Left hindlimb (tissue), 1 donor: ENCODE results near the gene RER1.

Experiments
- DNase-seq: peaks from one replicate; pipeline ENCODE4 v3.0.0-alpha.2; 2018

RER1 gene

DNA sequence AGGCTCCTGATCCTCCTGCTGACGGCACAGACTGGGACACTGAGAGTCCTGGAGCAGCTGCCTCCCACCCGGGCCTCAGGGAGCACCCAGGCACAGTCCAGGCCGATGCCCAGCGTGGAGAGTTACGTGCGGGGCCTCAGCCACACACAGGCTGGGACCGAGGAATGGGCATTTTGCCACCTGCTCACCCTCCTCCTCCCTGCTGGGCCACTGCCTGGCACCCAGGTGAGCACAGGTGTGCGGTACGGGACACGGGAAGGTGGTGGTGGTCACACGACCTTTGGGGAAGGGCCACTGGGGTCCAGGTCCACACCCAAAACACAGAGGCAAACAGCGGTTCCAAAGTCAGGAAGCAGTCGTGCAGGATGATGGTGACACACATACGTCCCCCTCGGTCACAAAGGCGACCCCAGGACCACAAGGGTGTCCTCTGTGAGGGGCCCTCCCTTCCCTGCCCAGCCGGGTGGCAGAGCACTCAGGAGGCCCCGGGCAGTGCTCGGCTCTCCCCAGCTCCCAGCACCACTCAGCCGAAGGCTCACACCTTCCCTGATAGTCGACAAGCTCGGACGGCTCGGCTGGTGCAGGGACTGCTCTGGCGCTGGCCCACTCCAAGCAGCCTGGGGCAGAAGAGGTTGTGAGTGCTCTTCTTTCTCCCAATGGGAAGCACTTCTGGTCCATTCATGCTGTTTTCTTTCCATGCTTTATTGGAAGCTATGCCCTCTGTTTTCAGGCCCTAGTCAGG, 14.5 kb upstream of the RER1 start:
- no peak for DNase-seq

DNA sequence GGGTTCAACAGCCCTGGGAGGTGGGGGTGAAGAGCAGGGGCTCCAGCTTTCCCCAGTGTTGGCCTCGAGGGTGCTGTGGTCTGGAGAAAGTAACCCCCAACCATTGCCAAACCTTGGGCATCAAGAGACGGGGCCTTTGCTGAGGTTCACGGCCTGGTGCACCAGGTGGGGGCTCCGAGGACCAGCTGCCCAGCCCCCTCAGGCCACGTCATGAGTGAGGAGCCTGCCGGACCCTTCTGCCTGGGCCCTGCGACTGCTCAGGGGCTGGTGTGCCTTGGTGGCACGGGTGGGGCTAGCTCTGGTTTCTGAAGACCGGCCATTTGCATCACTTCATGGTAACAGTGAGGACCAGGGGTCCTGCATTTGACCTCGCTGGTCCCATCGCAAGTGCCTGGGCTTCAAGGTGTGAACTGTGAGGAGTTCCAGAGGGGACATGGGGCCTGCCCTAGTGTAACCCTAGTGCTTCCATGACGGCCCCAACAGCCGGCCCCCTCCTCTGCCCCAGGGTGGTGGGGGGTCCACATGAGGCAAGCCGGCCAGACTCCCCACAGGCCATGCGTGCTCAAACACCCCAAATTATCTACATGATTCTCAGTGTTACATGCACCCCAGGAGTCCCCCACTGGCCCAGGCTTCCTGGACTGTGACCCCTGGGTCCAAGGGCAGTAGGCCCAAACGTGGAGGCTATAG, 13.7 kb upstream of the RER1 start:
- DNase-seq, result no peak

DNA sequence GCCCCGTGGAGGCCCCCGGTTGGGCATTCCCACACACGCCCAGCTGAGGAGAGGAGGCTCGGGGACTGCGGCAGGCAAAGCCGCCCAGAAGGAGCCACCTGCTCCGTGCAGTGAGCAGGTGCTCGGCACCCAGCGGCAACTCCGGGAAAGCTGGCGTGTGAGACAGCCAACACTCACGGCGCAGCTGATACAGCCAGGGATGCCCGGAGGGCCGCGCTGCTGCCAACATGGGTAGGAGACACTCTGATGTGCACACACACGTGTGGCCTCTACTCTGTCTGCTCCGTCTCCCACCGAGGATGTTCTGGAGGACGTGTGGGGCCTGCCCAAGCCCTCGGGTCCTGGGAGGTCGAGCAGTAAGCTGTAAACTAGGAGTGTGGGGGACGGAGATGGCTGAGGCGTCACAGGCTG, 13.2 kb upstream of the RER1 start:
- no peak for DNase-seq

DNA sequence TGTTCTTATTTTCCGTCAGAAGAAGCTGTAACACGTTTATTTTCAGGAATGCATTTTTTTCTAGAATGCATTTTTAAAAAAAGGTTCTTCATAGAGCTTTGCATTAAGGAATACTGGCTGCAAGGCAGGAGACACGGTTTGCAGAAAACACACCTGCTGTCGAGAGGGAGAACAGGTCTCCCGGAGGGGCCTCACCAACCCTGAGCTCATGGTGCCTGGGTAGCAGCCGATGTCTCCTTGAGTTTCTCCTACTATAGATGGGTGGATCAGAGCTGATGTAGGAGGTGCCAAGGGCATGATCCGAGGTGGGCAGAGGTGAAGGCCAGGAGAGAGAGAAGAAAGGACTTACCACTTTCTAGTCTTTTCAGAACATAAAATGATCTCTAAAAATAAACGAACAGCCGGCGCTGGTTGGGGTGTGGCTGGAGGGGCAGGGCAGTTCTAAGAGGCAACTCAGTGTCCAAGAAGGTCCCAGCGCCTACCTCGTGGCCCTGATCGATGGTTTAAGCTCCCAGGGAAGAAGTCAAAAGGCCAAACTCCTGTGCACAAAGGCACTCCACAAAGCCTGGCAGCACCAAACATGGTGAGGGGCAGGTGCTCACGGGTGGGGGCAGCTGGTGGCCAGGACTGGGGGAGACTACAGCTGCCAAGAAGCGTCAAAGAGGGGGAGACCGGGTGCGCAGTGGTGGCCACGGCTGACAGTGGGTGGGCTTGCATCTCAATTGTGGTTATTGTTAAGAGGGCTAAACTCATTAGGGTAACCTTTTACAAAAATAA, 12.5 kb upstream of the RER1 start:
- no peak for DNase-seq

DNA sequence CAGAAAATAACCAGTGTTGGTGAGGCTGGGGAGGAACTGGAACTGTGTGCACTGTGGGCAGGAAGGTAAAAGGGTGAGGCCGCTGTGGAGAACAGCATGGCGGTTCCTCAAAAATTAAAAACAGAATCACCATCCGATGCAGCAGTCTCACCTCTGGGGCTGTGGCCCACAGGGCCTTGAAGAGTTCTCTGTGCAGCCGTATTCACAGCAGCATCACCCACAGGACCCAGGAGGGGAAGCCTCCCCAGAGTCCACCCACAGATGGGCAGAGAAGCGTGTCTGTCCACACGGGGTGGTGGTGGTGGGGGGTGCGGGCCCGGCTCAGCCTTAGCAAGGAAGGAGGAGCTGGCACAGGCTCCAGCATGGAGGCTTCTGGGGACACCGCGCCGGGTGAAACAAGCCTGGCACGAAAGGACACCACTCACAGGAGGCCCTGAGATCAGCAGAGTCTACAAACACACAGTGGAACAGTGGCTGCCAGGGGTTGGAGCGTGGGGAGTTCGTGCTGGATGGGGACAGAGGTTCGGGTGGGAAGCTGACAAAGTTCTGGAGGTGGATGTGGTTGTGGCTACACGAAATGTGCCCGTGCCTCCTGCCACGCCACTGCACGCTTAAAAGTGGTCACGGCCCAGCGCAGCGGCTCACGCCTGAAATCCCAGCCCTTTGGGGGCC, 11.8 kb upstream of the RER1 start:
- DNase-seq, result no peak

DNA sequence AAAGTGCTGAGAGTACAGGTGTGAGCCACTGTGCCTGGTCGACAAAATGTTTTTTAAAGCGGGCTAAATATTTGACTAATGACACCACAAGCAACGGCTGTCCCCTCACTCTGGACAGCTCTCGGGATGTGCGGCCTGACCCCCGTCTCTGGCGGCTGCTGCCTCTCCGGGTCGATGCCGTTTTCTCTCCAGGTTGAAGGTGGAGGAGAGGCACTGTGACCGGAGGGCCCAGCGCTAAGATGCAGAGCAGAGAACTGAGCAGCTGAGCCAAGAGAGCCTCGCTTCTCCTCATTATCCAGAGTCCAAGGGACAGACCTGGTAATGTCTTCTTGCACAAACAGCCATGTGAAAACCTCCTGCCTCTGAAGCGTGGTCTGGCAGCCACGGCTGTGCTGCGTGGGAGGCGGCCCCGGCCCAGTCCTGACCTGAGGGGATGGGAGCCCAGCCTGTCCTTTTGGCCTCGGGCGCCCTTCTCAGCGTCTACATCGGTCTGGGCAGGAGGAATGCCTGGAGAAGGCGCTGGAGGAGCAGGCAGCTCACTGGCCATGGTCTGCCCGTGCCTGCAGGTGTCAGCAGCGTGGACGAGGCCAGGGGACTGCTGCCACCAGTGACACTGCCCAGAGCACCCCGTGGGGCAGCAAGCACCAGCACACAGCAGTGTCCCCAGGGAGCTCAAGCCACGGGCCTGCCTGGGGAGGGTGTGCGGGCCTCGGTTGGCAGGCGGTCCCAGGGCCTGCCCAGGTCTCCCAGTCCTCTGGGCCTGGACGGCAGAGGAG, 10.6 kb upstream of the RER1 start:
- no peak for DNase-seq

DNA sequence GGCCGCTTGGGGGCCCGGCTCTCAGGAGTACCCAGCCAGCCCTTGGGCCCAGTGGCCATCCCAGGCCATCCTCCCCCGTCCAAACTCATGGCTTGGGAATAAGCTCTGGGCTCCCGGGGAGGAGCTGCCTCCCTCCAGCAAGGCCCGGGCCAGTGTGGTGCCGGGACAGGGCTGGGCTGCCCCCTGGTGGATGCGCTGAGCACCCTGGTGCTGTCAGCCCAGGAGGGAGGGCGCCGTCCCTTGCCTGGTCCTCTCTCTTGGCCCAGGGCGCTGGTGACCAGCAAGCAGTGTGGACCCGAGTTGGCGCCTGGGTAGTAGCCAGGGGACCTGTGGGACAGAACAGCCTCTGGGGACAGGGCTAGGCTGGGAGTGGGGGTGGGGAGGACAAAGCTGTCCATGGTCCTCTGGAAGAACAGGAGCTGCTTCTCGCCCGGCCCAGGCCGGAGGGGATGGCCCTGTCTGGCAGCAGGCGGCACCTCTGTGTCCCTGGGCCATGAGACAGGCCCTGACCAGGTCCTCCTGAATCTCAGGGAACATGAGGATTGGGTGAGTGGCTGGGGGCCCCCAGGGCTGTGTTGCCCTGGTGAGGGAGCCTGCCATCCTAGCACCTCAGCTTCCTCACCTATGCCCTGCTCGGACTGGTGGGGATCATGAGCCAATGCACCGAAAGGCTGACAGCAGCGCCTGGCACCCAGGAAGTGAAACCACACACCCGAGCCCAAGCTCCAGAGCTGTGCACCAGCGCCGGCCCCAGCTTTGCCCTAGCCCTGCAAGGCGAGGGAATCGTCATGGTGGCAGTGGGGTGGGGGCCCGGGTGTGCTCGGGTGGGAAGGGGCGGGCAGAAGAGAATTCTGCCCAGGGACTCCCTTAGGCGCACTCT, 9.7 kb upstream of the RER1 start:
- DNase-seq, result peak; percentile 90

DNA sequence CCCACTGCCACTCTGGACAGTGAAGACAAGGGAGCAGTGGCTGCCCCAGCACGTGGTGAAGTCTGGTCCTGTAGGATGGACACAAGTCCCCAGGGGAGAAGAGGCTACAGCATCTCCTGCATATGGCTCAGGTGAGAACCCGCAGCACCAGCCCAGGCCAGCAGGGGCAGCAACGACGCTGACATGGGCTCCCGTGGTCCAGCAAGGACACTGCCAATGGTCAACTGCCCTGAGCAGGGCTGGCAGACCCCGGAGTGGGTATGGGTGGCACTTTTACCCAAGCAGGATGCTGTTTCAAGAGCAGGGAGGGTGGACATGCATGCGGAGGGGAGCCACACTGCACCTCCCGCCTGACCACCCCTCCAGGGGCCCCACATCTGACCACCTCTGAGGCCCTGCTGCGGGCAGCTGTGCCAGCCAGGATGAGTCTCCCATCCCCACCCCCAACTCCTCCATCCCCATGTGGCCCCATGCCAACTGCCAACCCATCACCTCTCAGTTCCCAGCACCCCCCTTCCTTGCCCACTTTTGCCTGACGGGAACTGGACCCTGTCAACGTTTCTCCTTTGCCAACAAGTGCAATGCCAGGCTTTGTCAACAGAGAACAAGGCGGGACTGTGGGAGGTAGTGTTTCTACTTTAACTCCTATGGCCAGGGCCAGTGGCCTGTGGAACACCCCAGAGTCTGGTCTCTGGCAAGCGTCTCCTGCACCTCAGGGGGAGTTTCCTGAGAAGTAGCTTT, 8.8 kb upstream of the RER1 start:
- no peak for DNase-seq

DNA sequence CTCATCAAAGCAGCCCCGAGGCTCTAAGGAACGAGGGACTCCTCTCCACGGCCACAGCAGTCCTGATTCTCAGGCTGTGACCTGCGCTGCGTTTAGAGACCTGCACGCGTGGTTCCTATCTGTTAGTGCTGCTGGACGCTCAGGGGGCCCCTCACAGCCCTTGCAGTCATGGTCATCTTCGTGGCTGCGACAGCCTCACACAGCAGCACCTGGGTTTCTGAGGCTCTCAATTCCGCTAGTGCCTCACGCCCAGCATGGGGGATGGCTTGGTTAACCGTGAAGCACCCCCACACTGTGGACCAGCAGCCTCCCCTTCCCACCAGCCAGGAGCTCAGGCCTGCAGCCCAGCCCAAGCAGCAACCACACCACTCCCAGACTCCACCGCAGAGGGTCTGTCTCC, 8.1 kb upstream of the RER1 start:
- no peak for DNase-seq

DNA sequence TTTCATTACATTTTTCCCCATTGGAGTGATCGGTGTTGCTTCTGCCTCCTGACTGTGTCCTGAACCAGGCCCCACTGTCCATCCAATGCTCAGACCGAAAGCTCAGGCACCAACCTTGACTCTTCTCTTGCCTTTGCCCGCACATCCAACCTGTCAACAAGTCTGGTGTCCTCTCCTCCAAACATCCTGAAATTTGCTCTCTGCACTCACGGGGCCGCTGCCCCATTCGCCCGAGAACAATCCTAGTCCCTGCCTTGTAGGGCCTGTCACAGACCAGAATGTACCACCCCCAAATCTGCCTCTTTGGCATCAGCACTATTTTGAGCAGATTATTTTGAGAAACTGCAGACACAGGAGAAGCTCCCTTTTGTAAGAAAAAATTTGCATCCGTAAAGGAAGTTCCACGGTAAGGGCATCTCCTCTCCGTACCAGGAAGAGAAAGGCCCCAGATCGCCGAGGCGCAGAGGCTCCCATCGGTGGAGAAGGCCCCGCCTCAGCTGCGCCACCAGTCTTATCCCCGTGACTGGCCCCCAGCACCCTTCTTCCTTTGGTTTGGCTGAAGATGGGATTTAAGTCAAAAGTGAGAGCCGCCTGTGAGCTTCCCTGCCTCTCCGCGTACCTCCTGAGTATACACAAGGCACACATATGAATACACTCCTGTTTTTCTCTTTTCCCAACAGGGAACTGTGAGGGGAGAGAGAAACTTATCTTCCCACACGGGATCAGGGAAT, 7.3 kb upstream of the RER1 start:
- peak; percentile 19 for DNase-seq

DNA sequence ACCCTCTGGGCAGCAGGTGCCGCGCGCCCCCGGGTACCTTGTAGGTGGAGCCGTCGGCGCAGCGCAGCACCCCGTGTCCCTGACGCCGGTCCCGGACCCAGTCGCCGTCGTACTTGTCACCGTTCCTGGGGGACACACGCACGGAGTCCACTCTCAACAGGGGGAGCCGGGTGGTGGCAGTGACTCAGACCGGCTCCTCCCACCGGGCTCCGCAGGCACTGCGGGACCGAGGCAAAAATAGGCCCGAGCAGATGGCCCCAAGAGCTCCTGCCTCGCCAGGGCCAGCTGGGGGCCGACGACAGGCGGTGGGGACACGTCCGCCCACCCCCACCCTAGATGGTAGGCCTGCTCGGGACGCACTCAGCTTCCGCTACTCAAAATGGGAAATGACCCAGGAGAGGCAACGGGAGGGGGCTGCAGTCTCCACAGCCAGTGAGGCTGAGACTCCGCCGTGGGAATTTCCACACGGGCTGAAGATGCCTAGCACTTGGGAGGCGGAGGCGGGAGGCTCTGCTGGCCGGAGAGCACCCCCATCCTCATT, 6.6 kb upstream of the RER1 start:
- DNase-seq, result peak; percentile 31

DNA sequence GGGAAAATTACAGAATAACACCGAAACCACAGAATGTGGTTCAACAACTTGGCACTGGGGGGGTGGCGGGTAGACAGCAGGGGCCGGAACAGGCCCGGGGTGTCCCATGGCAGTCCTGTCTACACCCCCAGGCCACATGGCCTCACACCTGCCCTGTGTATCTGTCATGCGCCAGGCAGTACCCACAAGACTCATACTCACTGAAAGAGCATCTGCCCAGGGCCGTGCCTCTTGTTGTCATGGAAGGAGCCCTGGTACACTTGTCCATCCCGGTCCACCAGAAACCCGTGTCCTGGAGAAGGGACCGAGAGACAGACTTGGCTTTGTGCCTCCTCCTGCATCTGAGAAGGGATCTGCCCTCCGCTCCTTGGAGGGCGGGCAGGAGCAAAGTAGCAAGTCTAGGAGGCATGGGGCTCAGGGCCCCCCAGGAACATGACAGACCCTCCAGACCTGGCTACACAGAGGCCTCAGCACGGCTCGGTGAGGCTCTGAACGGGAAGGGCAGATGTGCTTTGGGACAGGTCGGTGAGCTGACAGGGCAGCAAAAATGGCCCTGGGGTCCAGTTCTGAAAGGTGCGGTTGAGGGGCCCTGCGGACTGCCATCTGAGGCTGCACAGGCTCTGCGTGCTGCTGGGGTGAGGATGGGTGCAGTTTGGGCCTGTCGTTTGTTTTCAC, 5.9 kb upstream of the RER1 start:
- peak; percentile 28 for DNase-seq

DNA sequence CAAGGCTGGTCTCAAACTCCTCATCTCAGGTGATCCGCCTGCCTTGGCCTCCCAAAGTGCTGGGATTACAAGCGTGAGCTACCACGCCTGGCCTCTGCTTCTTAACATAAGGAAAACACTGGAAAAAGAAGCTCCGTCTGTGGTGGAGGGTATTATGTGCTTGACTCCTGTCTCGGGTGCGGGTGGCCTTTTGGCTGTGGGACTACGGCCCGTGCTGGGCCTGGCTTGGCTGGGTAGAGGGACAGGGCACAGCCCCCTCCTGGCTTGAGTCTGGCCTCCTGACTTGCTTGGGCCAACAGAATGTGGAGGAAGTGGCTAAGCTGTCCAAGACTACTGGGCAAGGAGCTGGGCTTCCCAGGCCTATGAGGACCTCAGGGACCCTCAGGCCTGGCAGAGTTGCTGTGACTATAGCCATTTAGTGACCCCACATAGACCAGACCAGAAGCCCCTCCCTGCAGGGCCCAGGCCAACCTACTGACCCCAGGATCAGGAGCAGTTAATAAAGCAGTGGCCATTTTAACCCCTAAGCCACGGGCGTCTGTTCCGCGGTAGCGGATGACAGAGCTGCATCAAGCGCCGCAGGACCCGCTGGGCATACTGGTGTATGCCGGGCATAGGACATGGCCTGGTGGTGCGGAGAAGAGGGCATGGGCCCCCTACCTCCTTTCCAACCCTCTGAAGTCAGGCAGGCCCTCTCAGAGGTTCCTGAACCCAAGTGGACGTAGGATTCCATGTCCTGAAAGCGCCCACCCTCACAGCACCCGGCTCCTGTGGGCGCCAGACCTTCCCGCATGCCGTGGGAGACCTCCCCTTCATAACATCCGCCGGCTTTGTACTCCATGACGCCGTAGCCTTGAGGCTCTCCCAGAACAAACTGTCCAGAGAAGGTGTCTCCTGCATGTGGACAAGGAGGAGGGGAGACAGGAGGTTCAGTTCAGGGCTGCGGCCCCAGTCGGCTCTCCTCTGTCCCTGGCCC, 4.7 kb upstream of the RER1 start:
- peak; percentile 22 for DNase-seq

DNA sequence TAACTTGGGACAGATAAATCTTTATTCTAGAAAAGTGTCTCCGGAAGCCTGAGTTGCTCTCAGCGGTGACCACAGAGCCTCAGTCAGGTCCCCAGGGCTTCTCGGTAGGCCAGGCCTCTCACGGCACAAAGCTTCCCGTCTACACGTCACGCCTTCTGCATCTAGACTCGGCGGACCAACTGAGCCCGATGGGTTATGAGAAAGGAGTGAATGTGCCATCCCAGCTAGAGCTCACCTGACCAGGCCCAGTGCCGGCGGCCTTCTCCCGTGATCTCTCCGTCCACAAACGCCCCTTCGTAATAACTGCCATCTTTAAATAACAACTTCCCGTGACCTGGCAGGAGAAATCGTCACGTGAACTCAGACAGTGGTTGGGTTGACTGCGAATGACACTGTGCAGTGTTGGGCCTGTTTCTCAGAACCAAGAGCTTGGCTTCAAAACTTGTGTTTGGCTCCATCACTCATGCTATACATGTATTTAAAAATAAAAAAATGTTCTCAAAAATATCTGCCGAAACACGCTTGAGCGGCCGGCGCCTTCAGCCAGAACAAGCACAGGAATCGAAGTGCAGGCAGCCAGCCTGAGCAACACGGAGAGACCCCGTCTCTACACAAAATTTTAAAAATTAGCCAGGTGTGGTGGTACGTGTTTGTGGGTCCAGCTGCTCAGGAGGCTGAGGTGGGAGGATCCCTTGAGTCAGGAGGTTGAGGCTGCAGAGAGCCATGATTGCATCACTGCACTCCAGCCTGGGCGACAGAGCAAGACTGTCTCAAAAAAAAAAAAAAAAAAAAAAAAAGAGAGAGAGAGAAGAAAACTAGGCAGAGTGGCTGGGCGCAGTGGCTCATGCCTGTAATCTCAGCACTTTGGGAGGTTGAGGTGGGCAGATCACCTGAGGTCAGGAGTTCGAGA, 3.4 kb upstream of the RER1 start:
- DNase-seq, result peak; percentile 23

DNA sequence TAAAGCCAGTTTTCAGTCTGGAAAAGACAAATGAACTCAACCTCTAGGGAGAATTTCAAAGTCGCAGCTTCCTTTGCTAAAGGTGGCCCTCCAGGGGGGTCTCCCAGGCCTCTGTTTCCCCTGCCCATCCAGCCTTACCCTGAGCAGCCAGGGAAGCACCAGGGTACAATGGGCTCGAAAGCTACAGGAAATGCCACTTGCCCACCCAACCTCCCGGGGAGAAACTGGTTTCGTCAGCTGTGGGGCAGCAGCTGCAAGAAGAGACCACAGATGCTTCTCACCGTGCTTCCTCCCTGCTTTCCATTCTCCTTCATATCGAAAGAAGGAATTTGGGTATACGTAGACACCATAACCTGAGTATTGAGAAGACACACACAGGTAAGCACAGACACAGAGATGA, 2.0 kb upstream of the RER1 start:
- DNase-seq, result no peak

DNA sequence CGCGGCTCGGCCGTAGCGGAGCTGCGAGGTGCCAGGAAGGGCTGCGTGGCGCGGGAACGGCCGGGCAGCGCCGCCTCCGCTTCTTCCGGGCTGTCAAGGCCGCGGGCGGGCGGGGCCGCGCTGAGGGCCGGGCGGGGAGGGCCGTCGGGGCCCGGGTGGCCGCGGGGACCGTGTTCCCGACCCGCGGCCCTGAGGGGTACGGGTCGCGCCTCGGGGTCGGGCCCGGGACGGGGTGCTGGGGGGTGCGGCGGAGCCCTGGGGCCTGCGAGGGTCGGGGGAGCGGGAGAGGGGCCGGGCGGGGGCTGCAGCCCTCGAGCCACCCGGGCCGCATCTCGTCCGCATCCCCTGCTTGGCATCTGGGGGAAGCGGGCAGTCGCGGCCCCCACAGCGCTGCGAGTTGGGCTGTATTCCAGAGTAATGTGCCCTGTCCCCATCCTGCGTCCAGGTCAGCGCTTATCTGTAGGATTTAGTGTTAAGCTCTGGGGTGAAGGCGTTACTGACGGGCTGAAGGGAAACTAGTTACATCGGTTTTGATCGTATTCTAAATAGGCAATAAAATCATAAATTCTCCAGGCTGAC, 379 bp downstream of the RER1 start:
- no peak for DNase-seq
